A673 (cell line): Measurements from ENCODE around the gene RAB8B. TPM values are rescaled to one million over a fixed set of nuclear protein-coding genes. Genes with fewer than 3 reads are reported as not detected.

Experiments
- BruUV-seq: library from RNA; stranded (reverse); fragments of 400-500 nt; replicated peaks from 2 replicates; lab custom pipeline; 2021; lab: Mats Ljungman, UMichigan
- CTCF ChIA-PET: fragments of 300-600 bp; sonication (Branson Sonifier 250); formaldehyde crosslinking; loops from one replicate; lab custom pipeline; 2022; ENCODE audit warnings: antibody characterized with exemption; lab: Charles Lee
- POLR2A ChIA-PET: fragments of 300-600 bp; sonication (Branson Sonifier 250); formaldehyde crosslinking; loops from one replicate; lab custom pipeline; 2022; ENCODE audit warnings: antibody characterized with exemption; ENCODE audit not compliant: low non-redundant PET; lab: Charles Lee
- DNase-seq: peaks from one replicate; pipeline ENCODE4 v3.0.0-alpha.2; 2015; ENCODE audit warnings: low spot score
- H3K27ac ChIP-seq: fragments of 200-600 bp; sonication (generic); 2 replicates; pipeline ENCODE4 v1.5.1; 2016; ENCODE audit warnings: mixed run types, low read depth, mild to moderate bottlenecking, mixed read lengths, antibody characterized with exemption, low read length; ENCODE audit not compliant: poor library complexity, severe bottlenecking
- H3K27me3 ChIP-seq: fragments of 200-600 bp; sonication (generic); replicated peaks from 2 replicates; pipeline ENCODE4 v1.6.1; 2017; ENCODE audit warnings: mixed run types, low read depth, mild to moderate bottlenecking, mixed read lengths, antibody characterized with exemption, low read length; ENCODE audit not compliant: insufficient read depth, poor library complexity
- H3K36me3 ChIP-seq: fragments of 200-600 bp; sonication (generic); 2 replicates; pipeline ENCODE4 v1.6.1; 2016; ENCODE audit warnings: mixed run types, mild to moderate bottlenecking, mixed read lengths, antibody characterized with exemption, low read length; ENCODE audit not compliant: insufficient read depth, poor library complexity, severe bottlenecking
- H3K4me1 ChIP-seq: fragments of 200-600 bp; sonication (generic); 2 replicates; pipeline ENCODE4 v1.6.1; 2017; ENCODE audit warnings: mixed run types, mild to moderate bottlenecking, mixed read lengths, antibody characterized with exemption, low read length; ENCODE audit not compliant: insufficient read depth, poor library complexity, severe bottlenecking
- H3K4me3 ChIP-seq: fragments of 200-600 bp; sonication (generic); 2 replicates; pipeline ENCODE4 v1.5.1; 2016; ENCODE audit warnings: low read depth, mixed run types, mild to moderate bottlenecking, mixed read lengths, low read length; ENCODE audit not compliant: poor library complexity, severe bottlenecking
- H3K9me3 ChIP-seq: fragments of 200-600 bp; sonication (generic); 2 replicates; pipeline ENCODE4 v1.6.1; 2016; ENCODE audit warnings: mixed run types, low read depth, mild to moderate bottlenecking, mixed read lengths, antibody characterized with exemption, low read length; ENCODE audit not compliant: poor library complexity, severe bottlenecking
- EZH2 ChIP-seq: fragments of 200-600 bp; sonication (generic); IDR thresholded peaks from 2 replicates; pipeline ENCODE4 v1.6.1; 2017; ENCODE audit warnings: borderline replicate concordance, low read depth, mild to moderate bottlenecking, mixed read lengths, antibody characterized with exemption, low read length; ENCODE audit not compliant: poor library complexity, severe bottlenecking
- intact Hi-C: fragments of 100-400 bp; cut with micrococcal nuclease; formaldehyde crosslinking; loops from one replicate; pipeline ENCODE4 v1.10.0; 2022; ENCODE audit not compliant: unreplicated experiment
- total RNA-seq: library from RNA; stranded (reverse); gene quantifications from 2 replicates; pipeline ENCODE4 v1.2.3, GENCODE V29; 2021
- TF ChIP-seq, protein P1 (sequence below): fragments of 300-800, 200-600 bp; sonication (generic); conservative IDR thresholded peaks from 2 replicates; pipeline ENCODE4 v1.5.1; 2017; ENCODE audit warnings: low read depth, mild to moderate bottlenecking, antibody characterized with exemption, low read length, moderate library complexity, mixed read lengths

Gene RAB8B
- total RNA-seq, 1 experiment from 2014 or later, result 29.1 TPM

DNA sequence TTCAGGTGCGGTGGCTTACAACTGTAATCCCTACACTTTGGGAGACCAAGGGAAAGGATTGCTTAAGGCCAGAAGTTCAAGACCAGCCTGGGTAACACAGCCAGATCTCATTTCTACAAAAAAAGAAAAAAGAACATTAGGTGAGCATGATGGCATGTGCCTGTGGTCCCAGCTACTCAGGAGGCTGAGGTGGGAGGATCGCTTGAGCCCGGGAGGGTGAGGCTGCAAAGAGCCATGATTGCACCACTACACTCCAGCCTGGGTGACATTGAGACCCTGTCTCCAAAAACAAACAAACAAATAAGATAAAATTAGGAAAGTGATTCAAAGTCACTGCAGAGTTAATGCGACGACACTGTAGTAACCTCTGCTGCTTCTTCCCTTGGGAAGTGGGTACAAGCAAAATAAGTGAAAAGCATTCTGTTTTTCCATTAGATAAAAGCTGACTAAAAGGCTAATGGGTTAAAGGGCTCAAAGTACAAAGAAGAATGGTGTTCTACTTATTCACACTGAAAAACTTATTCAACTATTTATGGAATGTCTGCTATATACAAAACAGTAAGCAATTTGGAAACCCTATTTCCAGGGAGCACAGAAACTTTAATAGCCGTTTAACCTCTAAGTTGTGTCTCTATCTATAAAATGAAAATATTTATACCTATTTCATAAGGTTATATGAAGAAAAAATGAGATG, 24.1 kb upstream of the RAB8B start:
- TF ChIP-seq, protein P1, sequence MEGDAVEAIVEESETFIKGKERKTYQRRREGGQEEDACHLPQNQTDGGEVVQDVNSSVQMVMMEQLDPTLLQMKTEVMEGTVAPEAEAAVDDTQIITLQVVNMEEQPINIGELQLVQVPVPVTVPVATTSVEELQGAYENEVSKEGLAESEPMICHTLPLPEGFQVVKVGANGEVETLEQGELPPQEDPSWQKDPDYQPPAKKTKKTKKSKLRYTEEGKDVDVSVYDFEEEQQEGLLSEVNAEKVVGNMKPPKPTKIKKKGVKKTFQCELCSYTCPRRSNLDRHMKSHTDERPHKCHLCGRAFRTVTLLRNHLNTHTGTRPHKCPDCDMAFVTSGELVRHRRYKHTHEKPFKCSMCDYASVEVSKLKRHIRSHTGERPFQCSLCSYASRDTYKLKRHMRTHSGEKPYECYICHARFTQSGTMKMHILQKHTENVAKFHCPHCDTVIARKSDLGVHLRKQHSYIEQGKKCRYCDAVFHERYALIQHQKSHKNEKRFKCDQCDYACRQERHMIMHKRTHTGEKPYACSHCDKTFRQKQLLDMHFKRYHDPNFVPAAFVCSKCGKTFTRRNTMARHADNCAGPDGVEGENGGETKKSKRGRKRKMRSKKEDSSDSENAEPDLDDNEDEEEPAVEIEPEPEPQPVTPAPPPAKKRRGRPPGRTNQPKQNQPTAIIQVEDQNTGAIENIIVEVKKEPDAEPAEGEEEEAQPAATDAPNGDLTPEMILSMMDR, result no peak
- TF ChIP-seq EZH2, result no peak
- no peaks in the 10 kb centered on the region for H3K27me3 ChIP-seq
- DNase-seq, result no peak
- no peak overlapping the region for H3K27ac ChIP-seq
- H3K9me3 ChIP-seq, result no peaks in the 10 kb centered on the region
- no peaks in the 10 kb centered on the region for H3K4me1 ChIP-seq
- H3K4me3 ChIP-seq, result no peak overlapping the region
- CTCF ChIA-PET, result no interaction called here
- no peaks in the 10 kb centered on the region for H3K36me3 ChIP-seq
- POLR2A ChIA-PET, result no interaction called here
- intact Hi-C loops, result no loop called here
- no TSS peak for BruUV-seq

DNA sequence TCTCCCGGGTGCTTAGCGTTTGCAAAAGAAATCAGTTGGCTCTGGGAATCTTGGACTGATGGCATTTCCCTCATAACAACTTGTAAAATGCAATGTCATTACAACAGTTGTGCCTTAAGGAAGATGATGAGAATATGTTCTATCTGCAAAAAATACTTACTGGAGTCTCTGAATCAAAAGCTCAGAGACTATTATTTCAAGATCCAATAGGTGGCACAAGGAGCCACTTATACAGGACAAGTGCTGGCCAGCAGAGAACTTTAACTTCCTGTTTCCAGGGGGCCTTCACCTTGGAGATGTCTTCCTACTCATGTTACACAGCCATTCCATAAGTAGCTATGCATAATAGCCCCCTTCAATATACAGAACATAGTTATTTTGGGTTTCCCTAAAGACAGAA, 23.2 kb upstream of the RAB8B start:
- intact Hi-C loops, result no loop called here
- TF ChIP-seq EZH2, result no peak
- TF ChIP-seq, protein P1, result peak; percentile 27; the same call in 1 of the 2 replicates
- Histone ChIP-seq H3K27me3 (no peaks in the 10 kb centered on the region), H3K27ac (no peak overlapping the region), H3K36me3 (no peaks in the 10 kb centered on the region), H3K4me1 (no peaks in the 10 kb centered on the region), H3K4me3 (no peak overlapping the region), H3K9me3 (no peaks in the 10 kb centered on the region)
- POLR2A ChIA-PET, result no interaction called here
- BruUV-seq, result no TSS peak
- peak; percentile 42 for DNase-seq
- CTCF ChIA-PET, result interaction anchor here (0.7 to 0.8 kb wide), 2 partner anchors 9 to 237 kb away, joined by 3 to 4 read pairs; partner anchors contain the start of gene RPS27L

GRCh38 chr15:63169788-63170187, 19.6 kb upstream of the RAB8B start:
- no TSS peak for BruUV-seq
- TF ChIP-seq EZH2, result no peak
- TF ChIP-seq, protein P1, result no peak
- Histone ChIP-seq H3K36me3 (no peaks in the 10 kb centered on the region), H3K27ac (no peak overlapping the region), H3K4me3 (no peak overlapping the region), H3K4me1 (no peaks in the 10 kb centered on the region), H3K27me3 (no peaks in the 10 kb centered on the region), H3K9me3 (no peaks in the 10 kb centered on the region)
- intact Hi-C loops, result no loop called here
- no peak for DNase-seq
- POLR2A ChIA-PET, result no interaction called here
- CTCF ChIA-PET, result no interaction called here
